H1 (cell line): Measurements from ENCODE around the gene RAP1A. TPM values are rescaled to one million over a fixed set of nuclear protein-coding genes. Genes with fewer than 3 reads are reported as not detected.

Source experiments
- CTCF ChIA-PET: fragments of 300-600 bp; sonication (Branson Sonifier 250); formaldehyde crosslinking; loops from one replicate; lab custom pipeline; 2021; ENCODE audit not compliant: partially characterized antibody; lab: Charles Lee
- POLR2A ChIA-PET: fragments of 300-600 bp; sonication (Branson Sonifier 250); formaldehyde crosslinking; loops from one replicate; lab custom pipeline; 2021; ENCODE audit warnings: inconsistent platforms; ENCODE audit not compliant: partially characterized antibody; lab: Charles Lee
- DNase-seq, 2 experiments: peaks; one replicate each; pipeline versions ENCODE4 v3.0.0 to v3.0.0-alpha.2; 2010 to 2022; ENCODE audit warnings: low spot score in 2 of 2, low read depth in 1 of 2, mixed read lengths in 1 of 2
- FAIRE-seq: peaks from 2 replicates; lab custom pipeline; 2011; peaks lifted over from hg19 to GRCh38; lab: Jason Lieb, UNC
- H2AFZ ChIP-seq: 2 replicates; pipeline ENCODE4 v1.8.1; 2012; ENCODE audit warnings: low read length, inconsistent platforms
- H2AK5ac ChIP-seq: 2 replicates; pipeline ENCODE4 v1.6.1; 2013; ENCODE audit warnings: low read depth, low read length
- H2BK120ac ChIP-seq: replicated peaks from 2 replicates; pipeline ENCODE3; 2013; ENCODE audit warnings: low read depth, low read length, inconsistent platforms
- H2BK12ac ChIP-seq: 2 replicates; pipeline ENCODE4 v1.6.1; 2013; ENCODE audit warnings: low read depth, low read length
- H2BK15ac ChIP-seq: 2 replicates; pipeline ENCODE4 v1.6.1; 2013; ENCODE audit warnings: low read length
- H2BK20ac ChIP-seq: 2 replicates; pipeline ENCODE4 v1.6.1; 2013; ENCODE audit warnings: low read length
- H2BK5ac ChIP-seq: 2 replicates; pipeline ENCODE4 v1.6.1; 2013; ENCODE audit warnings: low read depth, low read length
- H3K14ac ChIP-seq: 2 replicates; pipeline ENCODE4 v1.6.1; 2013; ENCODE audit warnings: inconsistent platforms; ENCODE audit not compliant: insufficient read length
- H3K18ac ChIP-seq: 2 replicates; pipeline ENCODE4 v1.6.1; 2013; ENCODE audit warnings: low read length; ENCODE audit errors: extremely low read depth
- H3K23ac ChIP-seq: 2 replicates; pipeline ENCODE4 v1.6.1; 2013; ENCODE audit warnings: inconsistent platforms; ENCODE audit not compliant: insufficient read length
- H3K23me2 ChIP-seq: 2 replicates; pipeline ENCODE4 v1.6.1; 2013; ENCODE audit warnings: low read depth, low read length
- H3K27ac ChIP-seq: 2 replicates; pipeline ENCODE4 v1.6.1; 2011; ENCODE audit warnings: low read depth, low read length, inconsistent platforms
- H3K27me3 ChIP-seq, 4 experiments: replicated peaks in 1 of 4; 1 replicate in 1 of 4; 2 replicates in 3 of 4; pipeline versions ENCODE4 v1.6.1 to v1.8.1; 2011 to 2013; ENCODE audit warnings: low read length in 3 of 4, mild to moderate bottlenecking in 3 of 4, inconsistent platforms in 2 of 4, mixed read lengths in 2 of 4, moderate library complexity in 1 of 4; ENCODE audit not compliant: control insufficient read depth in 3 of 4, insufficient read depth in 3 of 4; ENCODE audit errors: extremely low read depth in 1 of 4
- H3K36me3 ChIP-seq, 4 experiments: 2 replicates each; pipeline versions ENCODE4 v1.6.1 to v1.8.1; 2011 to 2013; ENCODE audit warnings: mild to moderate bottlenecking in 4 of 4, low read length in 3 of 4, moderate library complexity in 2 of 4, control low read depth in 1 of 4, inconsistent platforms in 1 of 4; ENCODE audit not compliant: insufficient read depth in 4 of 4, control insufficient read depth in 2 of 4
- H3K4ac ChIP-seq: replicated peaks from 2 replicates; pipeline ENCODE3; 2013; ENCODE audit warnings: low read length, low read depth, mixed read lengths, inconsistent platforms; ENCODE audit not compliant: insufficient read length
- H3K4me1 ChIP-seq, 4 experiments: replicated peaks in 1 of 4; 1 replicate in 1 of 4; 2 replicates in 3 of 4; pipeline versions ENCODE4 v1.6.1 to v1.8.1; 2011 to 2013; ENCODE audit warnings: low read length in 3 of 4, inconsistent platforms in 2 of 4, mixed read lengths in 1 of 4; ENCODE audit not compliant: insufficient read depth in 4 of 4, control insufficient read depth in 3 of 4
- H3K4me2 ChIP-seq, 2 experiments: 2 replicates each; pipeline versions ENCODE4 v1.6.1 to v1.8.1; 2011 to 2013; ENCODE audit warnings: low read depth in 2 of 2, low read length in 2 of 2, control low read depth in 1 of 2, inconsistent platforms in 1 of 2, mild to moderate bottlenecking in 1 of 2; ENCODE audit not compliant: insufficient read depth in 1 of 2
- H3K4me3 ChIP-seq, 4 experiments: fragments of 200-600, 300-600 bp in 1 of 4; sonication (generic), shearing (Covaris generic), sonication (Bioruptor Twin) in 1 of 4; 2 replicates each; pipeline versions ENCODE4 v1.5.1 to v1.8.1; 2011 to 2016; ENCODE audit warnings: low read length in 4 of 4, low read depth in 3 of 4, control low read depth in 2 of 4, inconsistent platforms in 2 of 4, mild to moderate bottlenecking in 2 of 4, mixed read lengths in 1 of 4, moderate library complexity in 1 of 4; ENCODE audit not compliant: insufficient read depth in 2 of 4; ENCODE audit errors: extremely low read depth in 1 of 4
- H3K56ac ChIP-seq: replicated peaks from 2 replicates; pipeline ENCODE3; 2013; ENCODE audit warnings: low read depth, mild to moderate bottlenecking, mixed read lengths, low read length, inconsistent platforms; ENCODE audit not compliant: insufficient read length
- H3K79me1 ChIP-seq: 2 replicates; pipeline ENCODE4 v1.6.1; 2013; ENCODE audit warnings: low read depth, low read length, control low read depth
- H3K79me2 ChIP-seq, 2 experiments: 2 replicates each; pipeline versions ENCODE4 v1.6.1 to v1.8.1; 2012 to 2013; ENCODE audit warnings: low read length in 2 of 2, mild to moderate bottlenecking in 2 of 2, inconsistent platforms in 1 of 2; ENCODE audit not compliant: insufficient read depth in 2 of 2, control insufficient read depth in 1 of 2
- H3K9ac ChIP-seq, 4 experiments: replicated peaks in 1 of 4; 1 replicate in 1 of 4; 2 replicates in 3 of 4; pipeline versions ENCODE4 v1.6.1 to v1.8.1; 2011 to 2013; ENCODE audit warnings: low read depth in 3 of 4, low read length in 3 of 4, control low read depth in 2 of 4, mild to moderate bottlenecking in 2 of 4, moderate library complexity in 2 of 4, inconsistent platforms in 1 of 4; ENCODE audit errors: extremely low read depth in 1 of 4
- H3K9me3 ChIP-seq, 2 experiments: 2 replicates each; pipeline versions ENCODE4 v1.6.1 to v1.8.1; 2012 to 2013; ENCODE audit warnings: mild to moderate bottlenecking in 2 of 2, moderate library complexity in 2 of 2, control low read depth in 1 of 2, inconsistent platforms in 1 of 2, low read depth in 1 of 2, low read length in 1 of 2, mixed read lengths in 1 of 2; ENCODE audit not compliant: insufficient read depth in 2 of 2
- H4K20me1 ChIP-seq, 2 experiments: replicated peaks in 1 of 2; 2 replicates each; pipeline versions ENCODE3 to v1.8.1; 2011 to 2013; ENCODE audit warnings: inconsistent platforms in 2 of 2, low read length in 2 of 2, mild to moderate bottlenecking in 1 of 2; ENCODE audit not compliant: insufficient read depth in 2 of 2, control insufficient read depth in 1 of 2
- H4K5ac ChIP-seq: 2 replicates; pipeline ENCODE4 v1.6.1; 2013; ENCODE audit warnings: low read length, low read depth, mixed read lengths, inconsistent platforms; ENCODE audit not compliant: insufficient read length
- H4K8ac ChIP-seq: 2 replicates; pipeline ENCODE4 v1.8.0; 2013; ENCODE audit warnings: mild to moderate bottlenecking, moderate library complexity, low read length, inconsistent platforms; ENCODE audit not compliant: insufficient read depth; ENCODE audit errors: extremely low read depth
- H4K91ac ChIP-seq: replicated peaks from 2 replicates; pipeline ENCODE3; 2013; ENCODE audit warnings: low read length, mixed read lengths, inconsistent platforms; ENCODE audit not compliant: insufficient read length
- ASH2L ChIP-seq: fragments of 200-600, 300-600 bp; sonication (generic); IDR thresholded peaks from one replicate; pipeline ENCODE4 v1.7.1; 2017; ENCODE audit warnings: low read length
- CEBPB ChIP-seq: IDR thresholded peaks from 2 replicates; pipeline ENCODE4 v1.6.1; 2012; ENCODE audit warnings: low read depth, low read length
- CTCF ChIP-seq, 3 experiments: IDR thresholded peaks; 1 replicate in 2 of 3; 2 replicates in 1 of 3; pipeline versions ENCODE4 v1.5.1 to v1.6.1; 2011; ENCODE audit warnings: low read length in 3 of 3, mild to moderate bottlenecking in 3 of 3, inconsistent platforms in 2 of 3, low read depth in 1 of 3, moderate library complexity in 1 of 3; ENCODE audit not compliant: insufficient read depth in 1 of 3; ENCODE audit errors: control extremely low read depth in 1 of 3
- EP300 ChIP-seq, 2 experiments: IDR thresholded peaks; 1 replicate in 1 of 2; 2 replicates in 1 of 2; pipeline ENCODE4 v1.6.1; 2011 to 2012; ENCODE audit warnings: low read depth in 2 of 2, low read length in 2 of 2, mild to moderate bottlenecking in 2 of 2, borderline replicate concordance in 1 of 2, inconsistent platforms in 1 of 2, moderate library complexity in 1 of 2
- GABPA ChIP-seq: IDR thresholded peaks from 2 replicates; pipeline ENCODE4 v1.6.1; 2011; ENCODE audit warnings: mild to moderate bottlenecking, low read length, moderate library complexity, borderline replicate concordance; ENCODE audit not compliant: insufficient read depth
- HDAC6 ChIP-seq: IDR thresholded peaks from one replicate; pipeline ENCODE4 v1.7.1; 2012; ENCODE audit warnings: low read depth, mild to moderate bottlenecking, inconsistent platforms, low read length, moderate library complexity
- MAX ChIP-seq: IDR thresholded peaks from 2 replicates; pipeline ENCODE4 v1.6.1; 2012; ENCODE audit warnings: inconsistent platforms
- PHF8 ChIP-seq: fragments of 200-600 bp; sonication (generic); conservative IDR thresholded peaks from 2 replicates; pipeline ENCODE4 v1.7.1; 2012; ENCODE audit warnings: low read depth, mild to moderate bottlenecking, inconsistent platforms, low read length, moderate library complexity
- RXRA ChIP-seq: IDR thresholded peaks from 2 replicates; pipeline ENCODE4 v1.6.1; 2011; ENCODE audit warnings: low read depth, mild to moderate bottlenecking, low read length, moderate library complexity; ENCODE audit not compliant: insufficient read depth
- TAF7 ChIP-seq: optimal IDR thresholded peaks from 2 replicates; pipeline ENCODE3; 2011; ENCODE audit warnings: low read depth, mild to moderate bottlenecking, inconsistent platforms, low read length, moderate library complexity, borderline replicate concordance
- YY1 ChIP-seq: IDR thresholded peaks from 2 replicates; pipeline ENCODE4 v1.6.1; 2011; ENCODE audit warnings: low read depth, mild to moderate bottlenecking, low read length
- WGBS, 2 experiments: shearing (Covaris generic) in 1 of 2; methylation state at CpG; one replicate each; pipeline versions ENCODE4 v1.1.6 to v1.1.7; 2013 to 2015; ENCODE audit warnings: low lambda C conversion rate in 2 of 2, mixed read lengths in 2 of 2, inconsistent platforms in 1 of 2, low coverage in 1 of 2, missing lambda C conversion rate in 1 of 2; ENCODE audit not compliant: insufficient replicate concordance in 2 of 2, insufficient coverage in 1 of 2, insufficient read length in 1 of 2; ENCODE audit errors: extremely low coverage in 1 of 2, missing lambda C conversion rate in 1 of 2; 5-methylcytosine and 5-hydroxymethylcytosine counted together
- polyA plus RNA-seq, 7 experiments: library from polyadenylated mRNA; depleted of rRNA in 3 of 7; stranded (reverse) in 5 of 7; unstranded in 2 of 7; fragments of >200 nt in 5 of 7; fragments of 200-250 nt in 2 of 7; gene quantifications; 1 replicate in 5 of 7; 2 replicates in 1 of 7; 4 replicates in 1 of 7; pipeline versions ENCODE4 v1.2.1 to v1.2.3, GENCODE V29; 2011 to 2013; ENCODE audit warnings: missing spikeins in 2 of 7, mixed read lengths in 2 of 7
- total RNA-seq: library from RNA; stranded (reverse); fragmentation: NEBNext Ultra II Directional; extraction: Animal tissue kit (Norgen Biotek cat#: 25700); gene quantifications from 2 replicates; pipeline ENCODE4 v1.2.1, GENCODE V29; 2021

Gene RAP1A
- total and polyA plus RNA-seq, 2 of the 8 experiments (the other 6 are each of a cell fraction or from before 2014, with no cell fraction given): 10.9 to 35.8 TPM

- Histone ChIP-seq H3K9me3 (no peaks in the 10 kb centered on the region), H2BK15ac (no peak overlapping the region)
- POLR2A ChIA-PET: no interaction called here
- TF ChIP-seq TAF7: no peak
- TF ChIP-seq EP300 (IDR thresholded peaks at IDR 0.05; ENCODE audit: borderline replicate concordance in 1 of 2, low read depth in 2 of 2, low read length in 2 of 2): no peak
- TF ChIP-seq GABPA: no peak
- no peak for TF ChIP-seq PHF8
- TF ChIP-seq ASH2L: no peak
- TF ChIP-seq MAX: no peak
- no peak for TF ChIP-seq CTCF (IDR thresholded peaks at IDR 0.05; ENCODE audit: control extremely low read depth in 1 of 3, insufficient read depth in 1 of 3, low read depth in 1 of 3, low read length in 3 of 3)
- TF ChIP-seq HDAC6: no peak
- no peak for TF ChIP-seq YY1
- TF ChIP-seq CEBPB: no peak
- no peak for TF ChIP-seq RXRA
Observed at GRCh38 chr1:111581166-111581565, 38.4 kb upstream of the RAP1A start.

More at GRCh38 chr1:111581166-111581565, 38.4 kb upstream of the RAP1A start:
- H4K5ac ChIP-seq: no peak overlapping the region
- no peak overlapping the region for H3K4ac ChIP-seq
- H4K20me1 ChIP-seq: no peaks in the 10 kb centered on the region
- no peaks in the 10 kb centered on the region for H3K27me3 ChIP-seq
- H2BK20ac ChIP-seq: no peak overlapping the region
- no peak overlapping the region for H2AFZ ChIP-seq
- no peak overlapping the region for H3K56ac ChIP-seq
- H3K79me1 ChIP-seq: no peaks in the 10 kb centered on the region
- H3K36me3 ChIP-seq: no peaks in the 10 kb centered on the region
- H4K8ac ChIP-seq: no peak overlapping the region
- no peak overlapping the region for H3K23ac ChIP-seq
- no peak overlapping the region for H3K9ac ChIP-seq
- no peak overlapping the region for H3K18ac ChIP-seq
- no peak overlapping the region for H3K4me2 ChIP-seq
- H3K4me1 ChIP-seq: no peaks in the 10 kb centered on the region
- no peak overlapping the region for H4K91ac ChIP-seq
- no peak overlapping the region for H3K27ac ChIP-seq
- H3K4me3 ChIP-seq: no peak overlapping the region
- H2BK12ac ChIP-seq: no peak overlapping the region
- DNase-seq: no peak
- no peaks in the 10 kb centered on the region for H3K79me2 ChIP-seq
- CTCF ChIA-PET: interaction anchor here (2.6 kb wide), 1 partner anchor 9 kb away, joined by 12 read pairs; no protein-coding TSS in a partner anchor
- no peak overlapping the region for H2AK5ac ChIP-seq
- no peak overlapping the region for H2BK5ac ChIP-seq
- no peak overlapping the region for H3K14ac ChIP-seq
- no peaks in the 10 kb centered on the region for H3K23me2 ChIP-seq
- WGBS, 2 experiments: 81% methylated on average over 2 of the region's 2 CpGs; no CpG with 5 or more reads in 1 of the 2 experiments
- H2BK120ac ChIP-seq: no peak overlapping the region
- FAIRE-seq: no peak
